Left ventricle myocardium inferior (tissue), 1 donor: ENCODE results near the gene IDI2. TPM values are rescaled to one million over a fixed set of nuclear protein-coding genes. Genes with fewer than 3 reads are reported as not detected.

Source experiments
- DNase-seq: peaks from one replicate; pipeline ENCODE4 v3.0.0-alpha.2; 2020
- H3K27ac ChIP-seq: fragments of 200-600 bp; replicated peaks from 2 replicates; pipeline ENCODE4 v1.8.0; 2021
- H3K27me3 ChIP-seq: fragments of 200-600 bp; 2 replicates; pipeline ENCODE4 v1.8.0; 2021; ENCODE audit warnings: low read depth
- H3K36me3 ChIP-seq: fragments of 200-600 bp; 2 replicates; pipeline ENCODE4 v1.8.0; 2021
- H3K4me1 ChIP-seq: fragments of 200-600 bp; 2 replicates; pipeline ENCODE4 v1.8.0; 2021
- H3K4me3 ChIP-seq: fragments of 200-600 bp; 2 replicates; pipeline ENCODE4 v1.8.0; 2021; ENCODE audit warnings: mild to moderate bottlenecking, moderate library complexity
- H3K9me3 ChIP-seq: fragments of 200-600 bp; replicated peaks from 2 replicates; pipeline ENCODE4 v1.8.0; 2021
- intact Hi-C: fragments of 100-400 bp; cut with micrococcal nuclease; formaldehyde crosslinking; loops from one replicate; pipeline ENCODE4 v1.11.0; 2022
- total RNA-seq: library from RNA; stranded (reverse); fragmentation: NEBNext Ultra II Directional; extraction: Animal tissue kit (Norgen Biotek cat#: 25700); gene quantifications from one replicate; pipeline ENCODE4 v1.2.1, GENCODE V29; 2021
- TF ChIP-seq, protein P1 (sequence below): fragments of 200-600 bp; IDR thresholded peaks from 2 replicates; pipeline ENCODE4 v1.8.0; 2021; ENCODE audit warnings: antibody characterized with exemption, mild to moderate bottlenecking, borderline replicate concordance
- donor health status: DM: no; HTN: yes; CAD: no; lungs with severe emphysema.

IDI2 gene
- total RNA-seq, 1 donor from 2014 or later = 0.33 TPM

DNA sequence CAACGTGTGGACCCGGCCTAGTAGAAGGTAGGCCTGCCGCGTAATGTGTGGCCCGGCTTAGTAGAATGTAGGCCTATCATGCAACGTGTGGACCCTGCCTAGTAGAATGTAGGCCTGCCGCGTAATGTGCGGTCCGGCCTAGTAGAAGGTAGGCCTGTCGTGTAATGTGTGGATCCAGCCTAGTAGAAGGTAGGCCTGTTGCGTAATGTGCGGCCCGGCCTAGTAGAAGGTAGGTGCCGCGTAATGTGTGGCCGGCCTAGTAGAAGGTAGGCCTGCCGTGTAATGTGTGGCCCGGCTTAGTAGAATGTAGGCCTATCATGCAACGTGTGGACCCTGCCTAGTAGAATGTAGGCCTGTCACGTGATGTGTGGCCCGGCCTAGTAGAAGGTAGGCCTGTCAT, 49.3 kb downstream of the IDI2 start:
- peaks cover 18% of the 10 kb centered on the region for H3K36me3 ChIP-seq
- no peak overlapping the region for H3K4me3 ChIP-seq
- TF ChIP-seq, protein P1, sequence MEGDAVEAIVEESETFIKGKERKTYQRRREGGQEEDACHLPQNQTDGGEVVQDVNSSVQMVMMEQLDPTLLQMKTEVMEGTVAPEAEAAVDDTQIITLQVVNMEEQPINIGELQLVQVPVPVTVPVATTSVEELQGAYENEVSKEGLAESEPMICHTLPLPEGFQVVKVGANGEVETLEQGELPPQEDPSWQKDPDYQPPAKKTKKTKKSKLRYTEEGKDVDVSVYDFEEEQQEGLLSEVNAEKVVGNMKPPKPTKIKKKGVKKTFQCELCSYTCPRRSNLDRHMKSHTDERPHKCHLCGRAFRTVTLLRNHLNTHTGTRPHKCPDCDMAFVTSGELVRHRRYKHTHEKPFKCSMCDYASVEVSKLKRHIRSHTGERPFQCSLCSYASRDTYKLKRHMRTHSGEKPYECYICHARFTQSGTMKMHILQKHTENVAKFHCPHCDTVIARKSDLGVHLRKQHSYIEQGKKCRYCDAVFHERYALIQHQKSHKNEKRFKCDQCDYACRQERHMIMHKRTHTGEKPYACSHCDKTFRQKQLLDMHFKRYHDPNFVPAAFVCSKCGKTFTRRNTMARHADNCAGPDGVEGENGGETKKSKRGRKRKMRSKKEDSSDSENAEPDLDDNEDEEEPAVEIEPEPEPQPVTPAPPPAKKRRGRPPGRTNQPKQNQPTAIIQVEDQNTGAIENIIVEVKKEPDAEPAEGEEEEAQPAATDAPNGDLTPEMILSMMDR = no peak
- H3K9me3 ChIP-seq = peaks cover 45% of the 10 kb centered on the region
- H3K4me1 ChIP-seq = no peaks in the 10 kb centered on the region
- no peak for DNase-seq
- H3K27me3 ChIP-seq = no peaks in the 10 kb centered on the region
- intact Hi-C loops = no loop called here
- no peak overlapping the region for H3K27ac ChIP-seq

GRCh38 chr10:974785-975074, 50.9 kb downstream of the IDI2 start:
- intact Hi-C loops = no loop called here
- DNase-seq = no peak
- H3K27ac ChIP-seq = no peak overlapping the region

DNA sequence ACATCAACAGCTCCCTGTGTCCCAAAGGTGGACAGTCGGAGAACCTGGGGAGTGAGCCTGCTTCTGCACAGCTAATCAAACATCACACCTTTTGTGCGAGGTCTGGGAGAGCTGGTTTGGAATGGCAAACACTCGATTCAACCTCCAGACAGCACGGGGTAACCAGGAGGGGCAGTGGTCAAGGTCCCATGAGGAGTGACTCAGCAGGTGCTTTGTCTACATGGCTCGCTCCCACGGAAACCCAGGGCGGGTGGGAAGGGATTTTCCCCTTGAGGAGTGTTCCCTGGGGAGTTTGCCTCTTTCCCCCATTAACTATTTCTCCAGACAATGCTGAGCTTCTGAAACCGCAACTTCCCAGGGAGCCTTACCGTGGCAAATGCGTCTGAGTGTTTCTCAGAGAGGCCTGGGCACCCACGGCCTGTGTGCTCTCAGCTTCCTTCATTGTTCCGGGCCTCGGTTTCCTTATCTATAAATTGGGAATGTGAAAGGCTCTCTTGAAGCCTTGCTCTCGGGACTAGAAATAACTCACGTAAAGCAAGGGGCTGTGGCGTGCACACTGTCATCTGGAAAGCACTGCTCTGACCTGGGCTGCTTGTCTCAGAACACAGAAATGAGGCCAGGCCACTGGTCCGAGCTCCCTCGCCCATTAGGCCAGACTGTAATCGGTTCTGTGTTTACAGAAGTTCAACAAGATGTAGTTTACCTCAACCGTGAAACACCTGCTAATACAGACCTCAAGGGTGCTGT, 51.4 kb downstream of the IDI2 start:
- Histone ChIP-seq H3K27ac (no peak overlapping the region), H3K4me3 (no peak overlapping the region), H3K4me1 (peaks cover 11% of the 10 kb centered on the region), H3K9me3 (peaks cover 26% of the 10 kb centered on the region), H3K27me3 (no peaks in the 10 kb centered on the region), H3K36me3 (peaks cover 4% of the 10 kb centered on the region)
- intact Hi-C loops = no loop called here
- TF ChIP-seq, protein P1 = no peak
- no peak for DNase-seq

More at GRCh38 chr10:974785-975074, 50.9 kb downstream of the IDI2 start:
- no peaks in the 10 kb centered on the region for H3K27me3 ChIP-seq
- TF ChIP-seq, protein P1 = no peak
- H3K4me1 ChIP-seq = peaks cover 11% of the 10 kb centered on the region
- no peak overlapping the region for H3K4me3 ChIP-seq
- H3K9me3 ChIP-seq = peaks cover 31% of the 10 kb centered on the region
- H3K36me3 ChIP-seq = peaks cover 7% of the 10 kb centered on the region

DNA sequence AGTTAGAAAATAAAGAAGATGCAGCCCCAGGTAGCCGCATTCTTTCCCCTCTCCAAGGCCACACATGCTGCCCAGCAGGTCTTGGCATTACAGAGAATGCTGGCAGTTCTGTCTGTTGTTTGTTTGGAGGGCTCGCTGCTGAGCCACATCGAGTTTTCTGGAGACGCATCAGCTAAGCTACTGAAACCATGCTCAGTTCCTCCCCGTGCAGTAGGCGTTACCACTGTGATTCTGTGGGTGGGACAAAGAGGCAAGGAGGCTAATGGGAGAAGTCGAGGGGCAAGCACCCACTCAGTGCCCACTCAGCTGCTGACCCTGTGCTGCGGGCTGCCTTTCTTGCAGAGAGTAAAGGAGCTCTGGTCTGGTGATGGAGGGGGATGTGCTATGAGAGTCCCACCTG, 52.9 kb downstream of the IDI2 start:
- H3K4me1 ChIP-seq = peaks cover 11% of the 10 kb centered on the region
- H3K27me3 ChIP-seq = no peaks in the 10 kb centered on the region
- no peak overlapping the region for H3K27ac ChIP-seq
- peaks cover 11% of the 10 kb centered on the region for H3K9me3 ChIP-seq
- intact Hi-C loops = no loop called here
- DNase-seq = no peak
- peaks cover 4% of the 10 kb centered on the region for H3K36me3 ChIP-seq
- H3K4me3 ChIP-seq = no peak overlapping the region
- TF ChIP-seq, protein P1 = no peak

DNA sequence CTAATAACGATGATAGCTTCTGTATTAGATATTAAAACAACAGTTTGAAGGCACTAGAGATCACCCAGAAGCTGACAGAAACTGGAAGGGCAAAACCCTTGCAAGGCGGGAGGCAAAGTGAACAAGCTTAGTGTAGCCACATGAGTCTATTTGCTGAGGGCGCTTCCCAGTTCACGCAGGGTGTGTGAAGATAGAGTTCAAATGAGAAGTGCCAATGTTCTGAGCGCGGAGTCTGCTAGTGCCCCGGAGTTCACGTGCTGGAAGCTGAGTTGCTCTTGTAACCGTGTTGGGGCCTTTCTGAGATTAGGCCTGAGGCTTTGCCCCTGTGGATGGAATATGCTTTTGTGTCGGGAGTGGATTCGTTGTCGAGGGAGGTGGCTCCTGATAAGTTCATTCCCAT, 54.0 kb downstream of the IDI2 start:
- peaks cover 5% of the 10 kb centered on the region for H3K9me3 ChIP-seq
- intact Hi-C loops = no loop called here
- no peaks in the 10 kb centered on the region for H3K36me3 ChIP-seq
- H3K4me1 ChIP-seq = peaks cover 11% of the 10 kb centered on the region
- no peak overlapping the region for H3K4me3 ChIP-seq
- H3K27me3 ChIP-seq = no peaks in the 10 kb centered on the region
- TF ChIP-seq, protein P1 = no peak
- H3K27ac ChIP-seq = no peak overlapping the region
- no peak for DNase-seq
